H1 (cell line): ENCODE measurements around the gene SLX4IP. TPM values are rescaled to one million over a fixed set of nuclear protein-coding genes. Genes with fewer than 3 reads are reported as not detected.
A peak's percentile ranks its signal among the peaks of the same experiment; 100 is the strongest.

Experiments used
- ASH2L ChIP-seq: fragments of 200-600, 300-600 bp; sonication (generic); IDR thresholded peaks from one replicate; pipeline ENCODE4 v1.7.1; 2017; ENCODE audit warnings: low read length
- BACH1 ChIP-seq: IDR thresholded peaks from 2 replicates; pipeline ENCODE4 v1.6.1; 2012; ENCODE audit warnings: low read length, improper control_type of control experiment
- CREB1 ChIP-seq: IDR thresholded peaks from 2 replicates; pipeline ENCODE4 v1.6.1; 2012; ENCODE audit warnings: inconsistent platforms
- EGR1 ChIP-seq: IDR thresholded peaks from 2 replicates; pipeline ENCODE4 v1.6.1; 2011; ENCODE audit warnings: low read depth, low read length, borderline replicate concordance
- HDAC2 ChIP-seq, 2 experiments: fragments of 300-600 bp in 1 of 2; sonication (generic) in 1 of 2; IDR thresholded peaks; 2 replicates each; pipeline ENCODE4 v1.6.1; 2011 to 2012; ENCODE audit warnings: low read depth in 2 of 2, low read length in 2 of 2, mild to moderate bottlenecking in 2 of 2, moderate library complexity in 2 of 2, borderline replicate concordance in 1 of 2, inconsistent platforms in 1 of 2
- KDM4A ChIP-seq: IDR thresholded peaks from one replicate; pipeline ENCODE4 v1.7.1; 2012; ENCODE audit warnings: low read depth, mild to moderate bottlenecking, moderate library complexity, low read length, inconsistent platforms; ENCODE audit not compliant: severe bottlenecking
- POU5F1 ChIP-seq: IDR thresholded peaks from 2 replicates; pipeline ENCODE4 v1.6.1; 2011; ENCODE audit warnings: low read depth, mild to moderate bottlenecking, low read length, moderate library complexity
- RBBP5 ChIP-seq: IDR thresholded peaks from 2 replicates; pipeline ENCODE4 v1.7.1; 2012; ENCODE audit warnings: low read depth, mild to moderate bottlenecking, inconsistent platforms, low read length, moderate library complexity, borderline replicate concordance
- SIX5 ChIP-seq: IDR thresholded peaks from 2 replicates; pipeline ENCODE4 v1.6.1; 2011; ENCODE audit warnings: mild to moderate bottlenecking, low read depth, low read length
- SUZ12 ChIP-seq: fragments of 200-600 bp; sonication (generic); IDR thresholded peaks from 2 replicates; pipeline ENCODE4 v1.6.1; 2012; ENCODE audit warnings: mild to moderate bottlenecking, inconsistent platforms, low read length, moderate library complexity, mixed read lengths
- polyA plus RNA-seq, 7 experiments: library from polyadenylated mRNA; depleted of rRNA in 3 of 7; stranded (reverse) in 5 of 7; unstranded in 2 of 7; fragments of >200 nt in 5 of 7; fragments of 200-250 nt in 2 of 7; gene quantifications; 1 replicate in 5 of 7; 2 replicates in 1 of 7; 4 replicates in 1 of 7; pipeline versions ENCODE4 v1.2.1 to v1.2.3, GENCODE V29; 2011 to 2013; ENCODE audit warnings: missing spikeins in 2 of 7, mixed read lengths in 2 of 7
- total RNA-seq: library from RNA; stranded (reverse); fragmentation: NEBNext Ultra II Directional; extraction: Animal tissue kit (Norgen Biotek cat#: 25700); gene quantifications from 2 replicates; pipeline ENCODE4 v1.2.1, GENCODE V29; 2021
- TF ChIP-seq, protein P1 (sequence below): IDR thresholded peaks from 2 replicates; pipeline ENCODE4 v1.6.1; 2012; ENCODE audit warnings: inconsistent platforms

Gene SLX4IP
- total and polyA plus RNA-seq, 2 of the 8 experiments (the other 6 are each of a cell fraction or from before 2014, with no cell fraction given): 2.4 to 8.7 TPM

DNA sequence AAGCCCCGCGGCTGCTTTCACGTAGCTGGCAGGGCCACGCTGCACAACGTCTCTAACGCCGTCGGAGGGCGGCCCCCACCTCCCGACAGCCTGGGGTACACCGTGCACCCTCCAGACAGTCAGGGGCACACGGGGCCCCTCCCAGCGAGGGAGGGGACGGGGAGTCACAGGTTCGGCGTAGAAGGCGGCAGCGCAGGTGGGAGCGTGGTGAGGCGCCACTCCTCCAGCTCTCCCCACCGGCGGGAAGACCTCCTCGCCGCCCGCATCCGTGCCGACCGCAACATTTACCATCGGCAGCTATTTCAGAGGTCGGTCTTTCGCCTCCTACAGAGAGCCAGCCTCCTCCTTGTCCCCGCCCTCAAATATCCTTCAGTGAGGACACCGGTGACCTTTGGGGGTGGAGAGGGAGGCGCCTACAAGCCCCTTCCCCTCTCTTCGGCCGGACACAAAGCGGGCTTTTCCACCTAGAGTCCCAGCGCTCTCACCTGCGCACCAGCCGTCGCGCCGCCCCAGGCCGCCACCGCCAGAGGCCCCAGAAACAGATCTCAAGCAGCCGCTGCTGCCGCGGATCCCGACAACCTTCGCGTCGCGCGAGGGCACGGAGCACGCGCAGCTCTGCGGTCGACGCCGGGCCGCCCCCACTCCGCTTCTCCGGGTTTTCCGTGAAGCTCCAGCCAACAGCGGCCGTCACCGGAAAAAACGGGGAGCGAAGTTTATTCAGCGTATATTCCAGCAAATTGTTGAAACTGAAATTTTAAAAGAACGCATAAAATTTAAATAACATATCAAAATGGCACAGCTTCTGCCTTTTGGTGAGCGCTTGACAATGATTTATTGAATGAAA lies 1.3 kb upstream of the SLX4IP start, which contains the start of gene MKKS (continued):
- TF ChIP-seq KDM4A (peak; percentile 80), POU5F1 (no peak), HDAC2 (IDR thresholded peaks at IDR 0.05; ENCODE audit: borderline replicate concordance in 1 of 2, low read depth in 2 of 2, low read length in 2 of 2) (peak in 1 of 2 experiments; percentile 73; a peak in 2 of 4 replicates), ASH2L (peak; percentile 87), RBBP5 (peak; percentile 80; the same call in 1 of the 2 replicates), BACH1 (peak; percentile 50; the same call in 1 of the 2 replicates), SIX5 (0 out of 2 replicates have a peak, but pooled peaks have one; percentile 0), SUZ12 (no peak), EGR1 (peak; percentile 71; the same call in 1 of the 2 replicates), CREB1 (peak; percentile 40)
- TF ChIP-seq, protein P1, sequence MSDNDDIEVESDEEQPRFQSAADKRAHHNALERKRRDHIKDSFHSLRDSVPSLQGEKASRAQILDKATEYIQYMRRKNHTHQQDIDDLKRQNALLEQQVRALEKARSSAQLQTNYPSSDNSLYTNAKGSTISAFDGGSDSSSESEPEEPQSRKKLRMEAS: peak; percentile 94
- TF ChIP-seq, all 59 proteins: peak for 16
